Measurements from ENCODE around the gene WNT1. TPM values are rescaled to one million over a fixed set of nuclear protein-coding genes. Genes with fewer than 3 reads are reported as not detected.

The WNT1 gene
- total and polyA plus RNA-seq, 10 of the 15 experiments (the other 5 are each of a cell fraction or from before 2014, with no cell fraction given) = not detected

DNA sequence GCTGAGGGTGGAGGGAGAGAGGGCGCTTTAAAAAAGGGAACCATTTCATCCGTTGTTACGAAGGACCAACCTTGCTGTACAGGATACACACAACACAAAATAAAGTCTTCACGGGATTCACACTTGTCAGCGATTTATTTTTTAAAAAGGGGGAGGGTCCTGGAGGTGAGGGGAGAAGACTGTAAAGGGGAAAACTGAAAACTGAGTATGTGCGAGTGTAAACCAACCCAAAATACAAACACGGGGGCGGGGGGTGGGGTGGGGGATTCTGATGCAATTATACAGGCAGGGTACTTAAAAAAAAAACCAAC is 41.0 kb downstream of the WNT1 start:
- H3K79me2 ChIP-seq (ENCODE audit: control insufficient read depth, insufficient read depth, low read length) = peaks cover 21% of the 10 kb centered on the region
- ChIA-PET SMC1A (ENCODE audit: uncharacterized antibody, unreplicated experiment) (interaction anchor here (1.2 to 3.4 kb wide), 4 partner anchors 14 to 39 kb away, joined by 4 to 15 read pairs (median 4); no protein-coding TSS in a partner anchor), RAD21 (ENCODE audit: unreplicated experiment) (interaction anchor here (0.7 to 2.2 kb wide), 9 partner anchors 11 to 91 kb away, joined by 3 to 54 read pairs (median 3); partner anchors contain the start of genes ARF3 and DDN), POLR2A (interaction anchor here (0.7 to 1.7 kb wide), 3 partner anchors 20 to 111 kb away, joined by 3 to 39 read pairs (median 5); partner anchors contain the start of genes DDN and TUBA1B), CTCF (interaction anchor here (0.5 to 3.6 kb wide), 13 partner anchors 17 to 216 kb away, joined by 3 to 54 read pairs (median 7); partner anchors contain the start of genes DDN and DDX23)
- H3K27me3 ChIP-seq (replicated peaks in 1 of 2; ENCODE audit: control insufficient read depth in 2 of 2, insufficient read depth in 2 of 2, low read length in 1 of 2) = no peaks in the 10 kb centered on the region
- no peaks in the 10 kb centered on the region for H4K20me1 ChIP-seq (ENCODE audit: control insufficient read depth, insufficient read depth)
- BruUV-seq (replicated peaks) = TSS peak; percentile 97
- H3K9me3 ChIP-seq (replicated peaks; ENCODE audit: control insufficient read depth, insufficient read depth, low read length) = no peaks in the 10 kb centered on the region
- H3K27ac ChIP-seq (ENCODE audit: control insufficient read depth, insufficient read depth) = peak overlapping the region; percentile 93
- H2AFZ ChIP-seq (ENCODE audit: control insufficient read depth, low read depth, low read length) = peak overlapping the region; percentile 69
- in situ Hi-C loops (cut with MboI) (no loop called here), intact Hi-C loops (cut with micrococcal nuclease; ENCODE audit: unreplicated experiment) (no loop called here)
- ATAC-seq (peak; percentile 55), DNase-seq (ENCODE audit: low read depth, low spot score) (no peak), FAIRE-seq (no peak)
- H3K4me1 ChIP-seq (ENCODE audit: control insufficient read depth, insufficient read depth, low read length) = 0 out of 2 replicates have a peak, but pooled peaks cover 3% of the 10 kb centered on the region
- TF ChIP-seq MEF2B (IDR thresholded peaks at IDR 0.05; ENCODE audit: partially characterized antibody, poor library complexity, severe bottlenecking) (peak; percentile 9), IRF5 (IDR thresholded peaks at IDR 0.05; ENCODE audit: borderline replicate concordance) (no peak), MLLT1 (IDR thresholded peaks at IDR 0.05) (no peak), MXI1 (IDR thresholded peaks at IDR 0.05; ENCODE audit: low read depth, low read length) (no peak), SREBF2 (IDR thresholded peaks at IDR 0.05; ENCODE audit: low read length) (no peak), EED (IDR thresholded peaks at IDR 0.05; ENCODE audit: low read depth) (no peak), SMAD1 (IDR thresholded peaks at IDR 0.05; ENCODE audit: low read depth, partially characterized antibody) (peak; percentile 1), SRF (IDR thresholded peaks at IDR 0.05; ENCODE audit: low read depth in 2 of 2, low read length in 2 of 2) (no peak), SREBF1 (IDR thresholded peaks at IDR 0.05; ENCODE audit: low read length) (no peak)
- H3K4me2 ChIP-seq (ENCODE audit: control insufficient read depth, insufficient read depth) = peak overlapping the region; percentile 88
- peak overlapping the region; percentile 71 for H3K4me3 ChIP-seq
- 5% methylated on average over 6 of the region's 8 CpGs for WGBS (ENCODE audit: insufficient coverage, insufficient replicate concordance, low lambda C conversion rate, missing lambda C conversion rate)
- peaks cover 8 to 9% of the 10 kb centered on the region in 2 experiments for H3K36me3 ChIP-seq (ENCODE audit: control insufficient read depth in 2 of 2, insufficient read depth in 2 of 2, low read length in 1 of 2)
- peak overlapping the region; percentile 90 for H3K9ac ChIP-seq (ENCODE audit: control insufficient read depth, insufficient read depth, low read length)

Measured in GM12878 (cell line).